Erythroblast (primary cell): ENCODE data around the gene CAPZA2.

ENCODE experiments used
- GATA1 ChIP-seq: IDR thresholded peaks from 2 replicates; pipeline ENCODE4 v1.6.1; 2011; ENCODE audit warnings: low read depth, mild to moderate bottlenecking, control low read depth, low read length, moderate library complexity
- POLR2A ChIP-seq: IDR thresholded peaks from 2 replicates; pipeline ENCODE4 v1.6.1; 2011; ENCODE audit warnings: mild to moderate bottlenecking, low read length

GRCh38 chr7:116899308-116899707, 36.9 kb downstream of the CAPZA2 start:
- no peak for TF ChIP-seq POLR2A
- no peak for TF ChIP-seq GATA1
